Type B pancreatic cell (in vitro differentiated cells): ENCODE measurements around the gene WNT7B. TPM values are rescaled to one million over a fixed set of nuclear protein-coding genes. Genes with fewer than 3 reads are reported as not detected.

ENCODE experiments used
- DNase-seq: peaks from one replicate; pipeline ENCODE4 v3.0.0; 2021; ENCODE audit warnings: mixed read lengths; ENCODE audit not compliant: unreplicated experiment; ENCODE audit errors: extremely low spot score
- H3K27ac Mint-ChIP-seq: 2 replicates; pipeline ENCODE4 v1.8.0; 2021; ENCODE audit warnings: mild to moderate bottlenecking, mixed read lengths
- H3K27me3 Mint-ChIP-seq: 2 replicates; pipeline ENCODE4 v1.8.0; 2021; ENCODE audit warnings: mixed read lengths
- H3K36me3 Mint-ChIP-seq: 2 replicates; pipeline ENCODE4 v1.8.0; 2021; ENCODE audit warnings: mixed read lengths
- H3K4me1 Mint-ChIP-seq: one replicate; pipeline ENCODE4 v1.8.0; 2021; ENCODE audit warnings: mixed read lengths; ENCODE audit not compliant: unreplicated experiment
- H3K4me3 Mint-ChIP-seq: 2 replicates; pipeline ENCODE4 v1.8.0; 2021; ENCODE audit warnings: mild to moderate bottlenecking, mixed read lengths
- H3K9me3 Mint-ChIP-seq: 2 replicates; pipeline ENCODE4 v1.8.0; 2021; ENCODE audit warnings: mixed read lengths
- total RNA-seq: library from RNA; stranded (reverse); gene quantifications from 2 replicates; pipeline ENCODE4 v1.2.1, GENCODE V29; 2021; ENCODE audit warnings: low replicate concordance
- TF ChIP-seq, protein P1 (sequence below): fragments of 200-600 bp; sonication (generic); conservative IDR thresholded peaks from 2 replicates; pipeline ENCODE4 v1.5.0; 2021; ENCODE audit warnings: antibody characterized with exemption, mild to moderate bottlenecking

The WNT7B gene
- total RNA-seq, 1 donor from 2014 or later: 16.4 TPM

- no peak for DNase-seq
- Mint-ChIP-seq H3K4me3 (no peak overlapping the region), H3K9me3 (no peaks in the 10 kb centered on the region), H3K36me3 (peaks cover 1% of the 10 kb centered on the region), H3K27ac (peak overlapping the region; percentile 63), H3K4me1 (no peaks in the 10 kb centered on the region), H3K27me3 (peaks cover 3% of the 10 kb centered on the region)
- TF ChIP-seq, protein P1, sequence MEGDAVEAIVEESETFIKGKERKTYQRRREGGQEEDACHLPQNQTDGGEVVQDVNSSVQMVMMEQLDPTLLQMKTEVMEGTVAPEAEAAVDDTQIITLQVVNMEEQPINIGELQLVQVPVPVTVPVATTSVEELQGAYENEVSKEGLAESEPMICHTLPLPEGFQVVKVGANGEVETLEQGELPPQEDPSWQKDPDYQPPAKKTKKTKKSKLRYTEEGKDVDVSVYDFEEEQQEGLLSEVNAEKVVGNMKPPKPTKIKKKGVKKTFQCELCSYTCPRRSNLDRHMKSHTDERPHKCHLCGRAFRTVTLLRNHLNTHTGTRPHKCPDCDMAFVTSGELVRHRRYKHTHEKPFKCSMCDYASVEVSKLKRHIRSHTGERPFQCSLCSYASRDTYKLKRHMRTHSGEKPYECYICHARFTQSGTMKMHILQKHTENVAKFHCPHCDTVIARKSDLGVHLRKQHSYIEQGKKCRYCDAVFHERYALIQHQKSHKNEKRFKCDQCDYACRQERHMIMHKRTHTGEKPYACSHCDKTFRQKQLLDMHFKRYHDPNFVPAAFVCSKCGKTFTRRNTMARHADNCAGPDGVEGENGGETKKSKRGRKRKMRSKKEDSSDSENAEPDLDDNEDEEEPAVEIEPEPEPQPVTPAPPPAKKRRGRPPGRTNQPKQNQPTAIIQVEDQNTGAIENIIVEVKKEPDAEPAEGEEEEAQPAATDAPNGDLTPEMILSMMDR: no peak
These were observed 42.2 kb downstream of the WNT7B start for GRCh38 chr22:45934659-45935341.

- DNase-seq: no peak
- Mint-ChIP-seq H3K27ac (no peak overlapping the region), H3K4me1 (no peaks in the 10 kb centered on the region)
These were observed 42.8 kb downstream of the WNT7B start for GRCh38 chr22:45934168-45934564.

GRCh38 chr22:45933506-45934167, 43.3 kb downstream of the WNT7B start:
- Mint-ChIP-seq H3K4me1 (no peaks in the 10 kb centered on the region), H3K27ac (no peak overlapping the region), H3K27me3 (peaks cover 3% of the 10 kb centered on the region), H3K4me3 (no peak overlapping the region), H3K9me3 (no peaks in the 10 kb centered on the region), H3K36me3 (peaks cover 5% of the 10 kb centered on the region)
- TF ChIP-seq, protein P1: no peak
- no peak for DNase-seq

More at GRCh38 chr22:45934168-45934564, 42.8 kb downstream of the WNT7B start:
- Mint-ChIP-seq H3K27me3 (peaks cover 3% of the 10 kb centered on the region), H3K4me3 (no peak overlapping the region), H3K9me3 (no peaks in the 10 kb centered on the region), H3K36me3 (peaks cover 5% of the 10 kb centered on the region)
- TF ChIP-seq, protein P1: no peak

DNA sequence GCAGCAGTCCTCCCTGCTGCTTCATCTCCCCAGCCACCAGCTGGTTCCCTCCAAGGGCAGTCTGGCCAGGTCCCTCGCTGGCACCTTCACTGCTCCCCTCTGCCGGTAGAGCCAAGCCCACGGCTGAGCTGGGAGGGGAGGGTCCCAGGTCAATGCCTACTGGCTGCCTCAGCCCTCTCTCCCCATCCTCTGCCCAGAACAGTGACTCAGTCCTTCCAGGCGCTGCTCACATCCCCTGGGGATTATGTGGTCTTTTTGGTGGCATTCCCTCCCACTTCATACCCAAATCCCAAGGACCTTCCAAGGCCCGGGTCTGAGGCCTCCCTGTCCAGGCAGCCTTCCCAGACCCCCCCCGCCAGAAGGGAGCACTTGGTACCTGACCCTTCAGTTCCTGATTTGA, 44.9 kb downstream of the WNT7B start:
- no peaks in the 10 kb centered on the region for H3K4me1 Mint-ChIP-seq
- no peaks in the 10 kb centered on the region for H3K9me3 Mint-ChIP-seq
- no peak overlapping the region for H3K4me3 Mint-ChIP-seq
- no peak overlapping the region for H3K27ac Mint-ChIP-seq
- DNase-seq: no peak
- peaks cover 5% of the 10 kb centered on the region for H3K36me3 Mint-ChIP-seq
- TF ChIP-seq, protein P1: no peak
- H3K27me3 Mint-ChIP-seq: peaks cover 3% of the 10 kb centered on the region

- H3K27me3 Mint-ChIP-seq: peaks cover 3% of the 10 kb centered on the region
- TF ChIP-seq, protein P1: no peak
These were observed 45.9 kb downstream of the WNT7B start for GRCh38 chr22:45931042-45931441.

More at GRCh38 chr22:45931042-45931441, 45.9 kb downstream of the WNT7B start:
- no peak overlapping the region for H3K4me3 Mint-ChIP-seq
- H3K4me1 Mint-ChIP-seq: no peaks in the 10 kb centered on the region
- DNase-seq: no peak
- H3K27ac Mint-ChIP-seq: no peak overlapping the region
- peaks cover 5% of the 10 kb centered on the region for H3K36me3 Mint-ChIP-seq
- no peaks in the 10 kb centered on the region for H3K9me3 Mint-ChIP-seq
